Measurements from ENCODE around the gene CHCT1.
"Not testable (repeated sequence)": the region's sequence is repeated elsewhere in the genome, so short reads cannot be mapped to it uniquely, and the experiment has no call there.

Gene CHCT1

GRCh38 chr17:60422162-60422665, at the start of gene CHCT1:
Gene CHCT1 (plus strand): TSS chr17:60422489. CDS start chr17:60422593, 104 bp downstream.
- DNase-seq (ENCODE audit: low spot score), result no peak

- DNase-seq (ENCODE audit: low spot score), result no peak
Observed at GRCh38 chr17:60372790-60373483, 49.4 kb upstream of the CHCT1 start.

GRCh38 chr17:60378187-60378586, 44.1 kb upstream of the CHCT1 start:
- DNase-seq (ENCODE audit: low spot score), result not testable (repeated sequence)

- not testable (repeated sequence) for DNase-seq (ENCODE audit: low spot score)
Observed at GRCh38 chr17:60379461-60379860, 42.8 kb upstream of the CHCT1 start.

- DNase-seq (ENCODE audit: low spot score), result no peak
Observed at GRCh38 chr17:60381958-60382357, 40.3 kb upstream of the CHCT1 start.

- DNase-seq (ENCODE audit: low spot score), result no peak
Observed at GRCh38 chr17:60383379-60383778, 38.9 kb upstream of the CHCT1 start.

GRCh38 chr17:60384921-60385320, 37.4 kb upstream of the CHCT1 start:
- not testable (repeated sequence) for DNase-seq (ENCODE audit: low spot score)

GRCh38 chr17:60386147-60387058, 35.9 kb upstream of the CHCT1 start:
- no peak for DNase-seq (ENCODE audit: low spot score)

- DNase-seq (ENCODE audit: low spot score), result no peak
Observed at GRCh38 chr17:60387666-60388065, 34.6 kb upstream of the CHCT1 start.

GRCh38 chr17:60388742-60389141, 33.5 kb upstream of the CHCT1 start:
- DNase-seq (ENCODE audit: low spot score), result no peak

- DNase-seq (ENCODE audit: low spot score), result no peak
Observed at GRCh38 chr17:60390186-60390585, 32.1 kb upstream of the CHCT1 start.

- DNase-seq (ENCODE audit: low spot score), result peak; percentile 14
Observed at GRCh38 chr17:60390925-60391470, 31.3 kb upstream of the CHCT1 start.

- DNase-seq (ENCODE audit: low spot score), result no peak
Observed at GRCh38 chr17:60391471-60392041, 30.7 kb upstream of the CHCT1 start.

GRCh38 chr17:60392042-60392844, 30.0 kb upstream of the CHCT1 start, which contains the start of gene USP32:
Gene USP32 (minus strand): TSS chr17:60392133. CDS start chr17:60391939, 194 bp downstream.
- peak; percentile 90 for DNase-seq (ENCODE audit: low spot score)

- peak; percentile 13 for DNase-seq (ENCODE audit: low spot score)
Observed at GRCh38 chr17:60392845-60393702, 29.2 kb upstream of the CHCT1 start.

- no peak for DNase-seq (ENCODE audit: low spot score)
Observed at GRCh38 chr17:60393840-60394723, 28.2 kb upstream of the CHCT1 start.

- no peak for DNase-seq (ENCODE audit: low spot score)
Observed at GRCh38 chr17:60395508-60396065, 26.7 kb upstream of the CHCT1 start.

GRCh38 chr17:60396412-60396811, 25.9 kb upstream of the CHCT1 start:
- DNase-seq (ENCODE audit: low spot score), result no peak

Measured in germinal center (tissue), 1 donor.